Lower leg skin (tissue), 4 donors: Measurements from ENCODE around the gene UBALD1. TPM values are rescaled to one million over a fixed set of nuclear protein-coding genes. Genes with fewer than 3 reads are reported as not detected.
"Not testable (repeated sequence)": the region's sequence is repeated elsewhere in the genome, so short reads cannot be mapped to it uniquely, and the experiment has no call there.

Experiments
- DNase-seq, 2 donors: peaks; one replicate each; pipeline ENCODE4 v3.0.0-alpha.2; 2019; ENCODE audit warnings: low spot score in 2 of 2
- H3K4me3 ChIP-seq: fragments of 200-600 bp; sonication (generic); 2 replicates; pipeline ENCODE4 v1.5.1; 2017; ENCODE audit warnings: mild to moderate bottlenecking, low read depth; ENCODE audit not compliant: poor library complexity, severe bottlenecking
- POLR2A ChIP-seq, 2 donors: fragments of 450-650 bp; IDR thresholded peaks; one replicate each; pipeline ENCODE4 v1.6.1; 2016 to 2017; ENCODE audit warnings: antibody characterized with exemption in 2 of 2, mild to moderate bottlenecking in 1 of 2, moderate library complexity in 1 of 2
- WGBS, 2 donors: methylation state at CpG; one replicate each; pipeline ENCODE4 v1.1.5; 2018; 5-methylcytosine and 5-hydroxymethylcytosine counted together
- intact Hi-C: fragments of 100-400 bp; cut with DNase I; formaldehyde crosslinking; loops from one replicate; pipeline ENCODE4 v1.15.0; 2023; ENCODE audit warnings: low total_unique reads
- total RNA-seq, 4 donors: library from RNA; depleted of rRNA; stranded (reverse); fragments of >200 nt; gene quantifications; one replicate each; pipeline ENCODE4 v1.1.0, GENCODE V29; 2016
- TF ChIP-seq, protein P1 (sequence below), 3 donors: fragments of 450-650 bp; IDR thresholded peaks; one replicate each; pipeline ENCODE4 v1.5.1; 2016; ENCODE audit warnings: antibody characterized with exemption in 3 of 3, mild to moderate bottlenecking in 3 of 3, moderate library complexity in 2 of 3

Gene UBALD1
- total RNA-seq, 4 donors from 2014 or later: 9.8 to 14.9 (median 14.3) TPM

DNA sequence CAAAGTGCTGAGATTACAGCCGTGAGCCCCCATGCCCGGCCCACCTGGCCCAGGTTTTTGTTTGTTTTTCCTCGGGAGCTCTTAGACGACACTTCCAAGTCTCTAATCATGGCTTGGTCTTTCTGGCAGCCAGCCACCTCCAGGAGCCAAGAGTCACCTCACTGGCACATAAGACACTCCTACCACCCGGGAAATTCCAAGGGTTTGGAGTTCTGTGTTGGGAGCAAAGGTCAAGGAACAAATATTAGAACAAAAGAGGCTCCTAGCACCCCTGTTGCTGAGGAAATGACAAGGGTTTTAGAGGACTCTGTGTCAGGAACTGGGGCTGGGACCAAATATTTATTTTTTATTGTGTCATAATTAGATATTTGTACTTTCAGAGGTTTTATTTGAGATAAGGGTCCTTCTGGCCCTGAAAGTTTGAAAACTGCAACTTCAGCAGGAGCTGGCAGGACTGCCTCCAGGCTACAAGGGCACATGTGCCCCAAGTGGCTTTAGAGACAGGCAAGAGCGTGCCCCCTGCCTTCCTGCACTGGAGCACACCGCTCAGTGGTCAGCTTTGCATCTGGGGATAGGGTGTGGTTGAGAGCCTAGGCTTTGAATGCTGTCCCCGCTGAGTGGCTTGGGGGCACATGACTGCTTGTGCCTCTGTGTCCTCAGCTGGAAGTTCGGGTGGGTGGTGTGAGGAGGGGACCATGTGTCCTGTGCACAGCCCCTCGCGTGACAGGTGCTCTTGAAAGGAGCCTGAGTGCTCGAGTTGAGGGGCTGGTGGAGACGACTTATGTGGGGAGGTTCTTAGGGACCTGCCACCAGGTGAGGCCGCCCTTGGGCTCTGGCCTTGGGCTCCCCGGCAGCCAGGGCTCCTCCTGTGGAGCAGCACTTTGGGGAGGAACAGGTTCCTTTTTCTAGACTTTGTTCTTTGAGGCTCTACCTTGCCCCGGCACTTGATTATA lies 39.6 kb upstream of the UBALD1 start:
- DNase-seq: no peak
- TF ChIP-seq POLR2A (IDR thresholded peaks at IDR 0.05): no peak
- TF ChIP-seq, protein P1, sequence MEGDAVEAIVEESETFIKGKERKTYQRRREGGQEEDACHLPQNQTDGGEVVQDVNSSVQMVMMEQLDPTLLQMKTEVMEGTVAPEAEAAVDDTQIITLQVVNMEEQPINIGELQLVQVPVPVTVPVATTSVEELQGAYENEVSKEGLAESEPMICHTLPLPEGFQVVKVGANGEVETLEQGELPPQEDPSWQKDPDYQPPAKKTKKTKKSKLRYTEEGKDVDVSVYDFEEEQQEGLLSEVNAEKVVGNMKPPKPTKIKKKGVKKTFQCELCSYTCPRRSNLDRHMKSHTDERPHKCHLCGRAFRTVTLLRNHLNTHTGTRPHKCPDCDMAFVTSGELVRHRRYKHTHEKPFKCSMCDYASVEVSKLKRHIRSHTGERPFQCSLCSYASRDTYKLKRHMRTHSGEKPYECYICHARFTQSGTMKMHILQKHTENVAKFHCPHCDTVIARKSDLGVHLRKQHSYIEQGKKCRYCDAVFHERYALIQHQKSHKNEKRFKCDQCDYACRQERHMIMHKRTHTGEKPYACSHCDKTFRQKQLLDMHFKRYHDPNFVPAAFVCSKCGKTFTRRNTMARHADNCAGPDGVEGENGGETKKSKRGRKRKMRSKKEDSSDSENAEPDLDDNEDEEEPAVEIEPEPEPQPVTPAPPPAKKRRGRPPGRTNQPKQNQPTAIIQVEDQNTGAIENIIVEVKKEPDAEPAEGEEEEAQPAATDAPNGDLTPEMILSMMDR (IDR thresholded peaks at IDR 0.05): no peak
- H3K4me3 ChIP-seq: no peak overlapping the region
- intact Hi-C loops: no loop called here
- 88 to 89% methylated on average over 16 of the region's 16 CpGs for WGBS, 2 donors

DNA sequence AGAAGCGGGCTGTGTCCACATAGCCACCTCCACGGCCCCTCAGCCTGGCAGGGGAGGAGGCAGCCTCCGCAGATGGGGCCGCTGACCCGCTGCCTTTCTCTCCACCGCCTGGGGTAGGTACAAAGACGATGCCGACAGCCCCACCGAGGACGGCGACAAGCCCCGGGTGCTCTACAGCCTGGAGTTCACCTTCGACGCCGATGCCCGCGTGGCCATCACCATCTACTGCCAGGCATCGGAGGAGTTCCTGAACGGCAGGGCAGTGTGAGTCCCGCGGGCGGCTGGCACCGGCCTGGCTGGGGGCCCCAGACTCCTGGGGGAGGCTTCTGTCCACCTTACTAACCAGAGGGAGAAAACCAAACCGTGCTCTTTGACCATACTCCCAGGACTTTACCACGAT lies 37.9 kb upstream of the UBALD1 start:
- TF ChIP-seq, protein P1 (IDR thresholded peaks at IDR 0.05): no peak
- TF ChIP-seq POLR2A (IDR thresholded peaks at IDR 0.05): no peak
- no peak for DNase-seq
- WGBS, 2 donors: 90 to 93% methylated on average over 19 to 25 of the region's 25 CpGs
- no peak overlapping the region for H3K4me3 ChIP-seq
- intact Hi-C loops: no loop called here

DNA sequence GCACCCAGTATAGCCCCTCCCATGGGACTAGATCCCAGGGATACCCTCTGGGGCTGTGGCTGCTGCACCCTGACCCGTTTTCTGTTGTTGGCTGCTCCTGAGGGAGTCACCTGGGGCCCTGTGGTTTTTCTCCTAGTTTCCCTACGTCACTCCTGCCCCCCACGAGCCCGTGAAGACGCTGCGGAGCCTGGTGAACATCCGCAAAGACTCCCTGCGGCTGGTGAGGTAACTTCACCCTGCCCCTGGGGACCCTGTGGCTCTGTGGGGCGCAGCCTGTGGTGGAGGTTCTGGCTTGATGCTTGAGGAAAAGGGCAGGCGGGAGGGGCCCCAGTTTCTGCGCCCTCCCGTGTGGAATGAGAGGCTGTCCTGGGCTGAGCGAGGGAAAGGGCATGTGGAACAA lies 37.1 kb upstream of the UBALD1 start:
- intact Hi-C loops: no loop called here
- no peak overlapping the region for H3K4me3 ChIP-seq
- no peak for DNase-seq
- WGBS, 2 donors: 84 to 93% methylated on average over 13 of the region's 13 CpGs
- TF ChIP-seq, protein P1 (IDR thresholded peaks at IDR 0.05): no peak
- TF ChIP-seq POLR2A (IDR thresholded peaks at IDR 0.05): no peak

DNA sequence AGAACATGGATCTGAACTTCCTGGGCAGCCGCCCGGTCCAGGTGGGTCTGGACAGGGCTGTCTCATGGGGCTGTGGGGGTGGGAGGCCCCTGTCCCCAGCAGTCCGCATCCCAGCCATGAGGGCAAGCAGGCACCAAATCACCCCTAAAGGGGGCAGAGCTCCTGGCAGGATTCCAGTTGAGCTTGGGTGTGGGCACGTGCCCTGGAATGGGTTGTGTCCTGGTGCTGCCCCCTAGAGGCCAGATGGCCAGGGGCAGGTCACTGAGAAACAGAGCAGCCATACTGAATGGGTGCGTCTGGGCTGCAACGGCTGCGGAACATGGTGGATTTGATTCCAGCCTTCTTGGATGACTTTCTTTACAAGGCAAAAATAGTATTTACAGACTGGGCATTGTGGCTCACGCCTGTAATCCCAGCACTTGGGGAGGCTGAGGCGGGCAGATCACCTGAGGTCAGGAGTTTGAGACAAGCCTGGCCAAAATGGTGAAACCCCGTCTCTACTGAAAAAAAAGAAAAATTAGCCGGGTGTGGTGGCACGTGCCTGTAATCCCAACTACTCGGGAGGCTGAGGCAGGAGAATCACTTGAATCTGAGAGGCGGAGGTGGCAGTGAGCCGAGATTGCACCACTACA lies 35.9 kb upstream of the UBALD1 start:
- not testable (repeated sequence) for DNase-seq
- 87% methylated on average over 15 of the region's 15 CpGs for WGBS, 2 donors

DNA sequence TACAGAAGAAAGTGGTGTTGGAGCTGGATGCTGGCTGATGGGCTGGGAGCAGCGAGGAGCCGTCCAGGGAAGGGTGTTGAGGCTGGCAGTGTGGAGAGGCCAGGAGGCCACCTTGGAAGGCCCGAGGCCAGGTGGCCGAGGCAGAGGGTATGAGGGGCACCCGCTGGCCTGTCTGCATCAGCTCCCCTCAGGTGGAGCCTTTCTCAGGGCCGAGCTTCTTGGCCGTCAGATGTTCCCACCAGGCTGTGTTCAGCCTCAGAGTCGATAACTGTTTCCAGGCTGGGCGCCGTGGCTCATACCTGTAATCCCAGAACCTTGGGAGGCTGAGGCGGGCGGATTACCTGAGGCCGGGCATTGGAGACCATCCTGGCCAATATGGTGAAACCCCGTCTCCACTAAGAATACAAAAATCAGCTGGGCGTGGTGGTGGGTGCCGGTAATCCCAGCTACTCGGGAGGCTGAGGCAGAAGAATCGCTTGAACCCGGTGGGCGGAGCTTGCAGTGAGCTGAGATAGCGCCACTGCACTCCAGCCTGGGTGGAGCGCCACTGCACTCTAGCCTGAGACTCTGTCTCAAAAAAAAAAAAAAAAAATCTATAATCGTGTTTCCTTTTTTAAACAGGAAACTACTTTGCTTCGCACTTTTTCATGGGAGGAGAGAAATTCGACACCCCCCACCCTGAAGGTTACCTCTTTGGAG lies 35.2 kb upstream of the UBALD1 start:
- intact Hi-C loops: no loop called here
- no peak overlapping the region for H3K4me3 ChIP-seq
- DNase-seq: no peak
- TF ChIP-seq, protein P1 (IDR thresholded peaks at IDR 0.05): no peak
- TF ChIP-seq POLR2A (IDR thresholded peaks at IDR 0.05): no peak
- 91 to 92% methylated on average over 23 to 25 of the region's 25 CpGs for WGBS, 2 donors

More for the DNA sequence above, 35.9 kb upstream of the UBALD1 start:
- intact Hi-C loops, H3K4me3 ChIP-seq: not testable (repeated sequence)

DNA sequence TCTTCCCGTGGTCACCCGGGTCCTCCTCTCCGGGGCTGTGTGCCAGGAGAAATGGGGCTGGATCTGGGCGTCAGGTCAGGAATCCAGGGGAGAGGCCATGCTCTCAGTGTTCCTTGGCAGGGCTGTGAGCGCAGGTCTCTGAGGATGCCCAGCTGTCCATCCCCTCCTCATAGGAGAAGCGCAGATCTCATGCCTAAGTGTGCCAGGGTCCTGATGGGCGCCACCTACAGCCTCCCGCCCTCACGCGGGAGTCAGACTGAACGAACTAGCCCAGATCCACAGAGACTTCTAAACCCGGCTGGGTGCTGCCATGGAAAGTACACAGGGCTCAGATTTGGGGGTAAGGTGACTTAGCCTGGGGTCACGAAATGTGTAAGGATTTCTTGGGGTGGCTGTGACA lies 34.2 kb upstream of the UBALD1 start:
- no peak for DNase-seq
- intact Hi-C loops: no loop called here
- TF ChIP-seq POLR2A (IDR thresholded peaks at IDR 0.05): no peak
- TF ChIP-seq, protein P1 (IDR thresholded peaks at IDR 0.05): no peak
- 94 to 95% methylated on average over 13 of the region's 13 CpGs for WGBS, 2 donors
- H3K4me3 ChIP-seq: no peak overlapping the region
